Peyer's patch (tissue), 4 donors: Measurements from ENCODE around the gene EPHB4.

Source experiments
- POLR2A ChIP-seq, 2 donors: fragments of 450-650 bp; IDR thresholded peaks; one replicate each; pipeline ENCODE4 v1.5.1; 2017; ENCODE audit warnings: antibody characterized with exemption in 2 of 2, mild to moderate bottlenecking in 2 of 2, moderate library complexity in 2 of 2
- TF ChIP-seq, protein P1 (sequence below), 6 experiments: fragments of 450-650 bp in 4 of 6; fragments of 200-600 bp in 2 of 6; sonication (generic) in 1 of 6; IDR thresholded peaks; one replicate each; pipeline ENCODE4 v1.5.1; 2017 to 2019; ENCODE audit warnings: antibody characterized with exemption in 6 of 6, mild to moderate bottlenecking in 3 of 6, moderate library complexity in 1 of 6

DNA sequence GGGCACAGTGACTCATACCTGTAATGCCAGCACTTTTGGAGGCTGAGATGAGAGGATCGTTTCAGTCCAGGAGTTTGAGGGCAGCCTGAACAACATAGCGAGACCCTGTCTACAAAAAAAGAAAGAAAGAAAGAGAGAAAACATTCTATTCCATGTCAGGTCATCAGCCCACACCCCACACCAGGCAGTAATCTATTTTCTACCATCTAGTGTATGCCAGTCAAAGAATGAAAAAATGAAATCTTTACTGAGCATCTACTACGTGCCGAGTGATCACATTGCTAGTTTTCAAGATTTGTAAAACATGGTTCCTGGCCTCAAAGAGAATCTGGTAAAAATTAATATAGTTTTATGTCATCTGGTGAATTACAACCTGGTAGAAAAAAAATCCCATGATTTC lies 3.1 kb upstream of the EPHB4 start:
- TF ChIP-seq, protein P1, sequence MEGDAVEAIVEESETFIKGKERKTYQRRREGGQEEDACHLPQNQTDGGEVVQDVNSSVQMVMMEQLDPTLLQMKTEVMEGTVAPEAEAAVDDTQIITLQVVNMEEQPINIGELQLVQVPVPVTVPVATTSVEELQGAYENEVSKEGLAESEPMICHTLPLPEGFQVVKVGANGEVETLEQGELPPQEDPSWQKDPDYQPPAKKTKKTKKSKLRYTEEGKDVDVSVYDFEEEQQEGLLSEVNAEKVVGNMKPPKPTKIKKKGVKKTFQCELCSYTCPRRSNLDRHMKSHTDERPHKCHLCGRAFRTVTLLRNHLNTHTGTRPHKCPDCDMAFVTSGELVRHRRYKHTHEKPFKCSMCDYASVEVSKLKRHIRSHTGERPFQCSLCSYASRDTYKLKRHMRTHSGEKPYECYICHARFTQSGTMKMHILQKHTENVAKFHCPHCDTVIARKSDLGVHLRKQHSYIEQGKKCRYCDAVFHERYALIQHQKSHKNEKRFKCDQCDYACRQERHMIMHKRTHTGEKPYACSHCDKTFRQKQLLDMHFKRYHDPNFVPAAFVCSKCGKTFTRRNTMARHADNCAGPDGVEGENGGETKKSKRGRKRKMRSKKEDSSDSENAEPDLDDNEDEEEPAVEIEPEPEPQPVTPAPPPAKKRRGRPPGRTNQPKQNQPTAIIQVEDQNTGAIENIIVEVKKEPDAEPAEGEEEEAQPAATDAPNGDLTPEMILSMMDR (IDR thresholded peaks at IDR 0.05), result no peak
- TF ChIP-seq POLR2A (IDR thresholded peaks at IDR 0.05), result no peak
